CD4-positive, alpha-beta T cell treated with Interleukin-6 at 100 ng/mL for 8 hours (primary cell): Measurements from ENCODE around the gene MAP3K6.

Experiments used
- DNase-seq: peaks from one replicate; pipeline ENCODE4 v3.0.0-alpha.2; 2020; ENCODE audit warnings: mixed read lengths, low spot score

MAP3K6 gene

DNA sequence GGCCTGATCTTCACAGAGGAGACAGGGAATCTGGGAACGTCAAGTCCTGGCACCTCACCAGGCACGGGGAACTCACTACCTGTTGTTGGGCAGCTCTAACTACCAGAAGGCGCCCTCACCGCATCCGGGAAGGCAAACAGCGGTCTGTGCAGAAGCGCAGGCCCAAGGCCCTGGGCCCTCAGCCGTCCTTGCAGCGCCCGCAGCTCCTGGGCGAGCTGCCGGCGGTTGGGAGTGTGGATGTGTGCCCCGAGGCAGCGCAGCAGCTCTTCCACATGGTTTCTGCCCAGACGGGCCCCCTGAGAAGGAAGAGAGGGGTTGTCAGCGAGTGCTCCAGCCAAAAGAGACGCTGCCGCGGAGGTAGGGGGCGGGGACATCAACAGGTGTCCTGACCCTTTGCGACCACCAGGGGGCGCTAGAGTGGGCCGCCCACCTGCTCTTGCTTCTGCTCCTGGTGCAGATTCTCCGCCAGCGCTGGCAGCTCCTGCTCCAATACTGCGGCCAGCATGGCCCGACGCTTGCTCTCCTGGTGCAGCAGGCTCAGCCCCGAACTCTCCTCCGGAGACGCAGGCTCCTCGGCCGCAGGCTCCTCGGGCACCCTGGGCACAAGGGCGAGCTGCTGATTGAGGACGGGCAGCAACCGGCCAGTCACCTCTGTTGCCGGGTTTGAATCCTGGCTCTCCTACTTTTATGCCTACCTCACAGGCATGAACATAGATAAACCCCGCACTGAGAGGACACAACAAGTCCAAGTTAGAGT lies 9.3 kb downstream of the MAP3K6 start:
- DNase-seq, result peak; percentile 83

- DNase-seq, result peak; percentile 54
These were observed 10.0 kb downstream of the MAP3K6 start for GRCh38 chr1:27356619-27357280.

DNA sequence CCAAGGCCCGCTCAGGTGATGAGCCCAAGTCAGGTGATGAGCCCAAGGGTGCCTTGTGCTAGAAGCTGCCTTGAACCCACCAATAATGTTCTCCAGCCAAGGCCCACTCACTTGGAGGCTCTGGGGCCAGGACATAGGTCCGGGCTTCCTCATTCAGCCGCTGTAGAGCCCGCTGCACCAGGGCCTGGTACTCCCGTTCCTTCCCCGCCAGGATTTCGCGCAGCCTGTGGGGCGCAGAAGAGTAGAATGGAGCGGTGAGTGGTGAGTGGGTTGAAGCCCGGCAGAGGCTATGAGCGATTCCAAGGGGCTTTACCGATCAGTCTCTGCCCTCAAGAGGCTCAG lies 10.5 kb downstream of the MAP3K6 start:
- DNase-seq, result no peak

DNA sequence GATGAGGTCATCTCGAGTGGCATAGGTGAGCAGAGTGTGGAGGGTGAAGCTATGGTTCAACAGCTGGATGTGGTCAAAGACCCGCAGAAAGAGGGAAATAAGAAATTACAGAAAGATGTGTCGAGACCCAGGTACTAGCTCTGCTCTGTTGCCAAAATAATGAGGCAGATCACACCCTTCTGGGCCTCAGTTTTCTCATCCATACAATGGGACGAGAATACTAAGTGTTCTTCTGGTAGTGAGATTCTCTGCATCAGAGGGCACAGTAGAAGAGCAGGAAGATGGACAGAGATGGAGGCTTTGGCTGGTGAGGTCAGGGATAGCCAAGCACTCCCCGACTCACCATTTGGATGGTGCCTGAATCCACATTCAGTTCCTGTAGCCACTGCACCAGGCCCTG lies 11.1 kb downstream of the MAP3K6 start:
- DNase-seq, result no peak

DNA sequence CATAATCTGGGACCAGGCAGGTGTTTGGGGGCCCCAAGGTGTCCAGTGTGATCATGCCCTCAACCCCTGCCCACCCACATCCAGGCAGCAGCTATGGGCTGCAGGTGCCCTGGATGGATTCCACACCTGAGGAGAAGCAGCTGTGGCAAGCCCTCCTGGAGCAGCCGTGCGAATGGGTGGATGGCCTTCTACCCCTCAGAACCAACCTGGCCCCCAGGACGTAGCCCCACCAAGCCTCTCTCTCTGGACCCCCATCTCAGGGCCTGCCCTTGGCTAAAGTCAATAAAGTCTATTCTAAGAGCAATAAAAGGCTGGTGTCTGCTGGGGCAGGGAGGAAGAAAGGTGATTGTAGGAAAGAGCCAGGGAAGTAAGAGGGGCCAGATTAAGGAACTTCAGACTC lies 13.1 kb downstream of the MAP3K6 start:
- DNase-seq, result no peak

DNA sequence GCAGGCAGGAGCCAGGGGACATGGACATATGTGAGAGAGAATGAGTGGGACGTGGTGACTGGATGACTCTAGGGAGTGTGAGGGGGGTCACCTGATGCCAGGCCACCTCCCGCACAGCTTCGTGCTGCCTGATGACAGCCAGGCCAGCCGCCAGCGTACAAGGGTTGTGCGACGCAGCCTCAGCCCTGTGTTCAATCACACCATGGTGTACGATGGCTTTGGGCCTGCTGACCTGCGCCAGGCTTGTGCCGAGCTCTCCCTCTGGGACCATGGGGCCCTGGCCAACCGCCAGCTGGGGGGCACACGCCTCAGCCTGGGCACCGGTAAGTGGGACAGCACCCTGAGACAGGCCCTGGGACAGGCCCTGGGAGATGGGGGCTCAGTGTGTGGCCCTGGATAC lies 13.6 kb downstream of the MAP3K6 start:
- no peak for DNase-seq

GRCh38 chr1:27351541-27352107 lies 15.1 kb downstream of the MAP3K6 start:
- no peak for DNase-seq

- no peak for DNase-seq
These were observed 15.9 kb downstream of the MAP3K6 start for GRCh38 chr1:27350663-27351540.

GRCh38 chr1:27349784-27350662 lies 16.7 kb downstream of the MAP3K6 start:
- DNase-seq, result no peak

DNA sequence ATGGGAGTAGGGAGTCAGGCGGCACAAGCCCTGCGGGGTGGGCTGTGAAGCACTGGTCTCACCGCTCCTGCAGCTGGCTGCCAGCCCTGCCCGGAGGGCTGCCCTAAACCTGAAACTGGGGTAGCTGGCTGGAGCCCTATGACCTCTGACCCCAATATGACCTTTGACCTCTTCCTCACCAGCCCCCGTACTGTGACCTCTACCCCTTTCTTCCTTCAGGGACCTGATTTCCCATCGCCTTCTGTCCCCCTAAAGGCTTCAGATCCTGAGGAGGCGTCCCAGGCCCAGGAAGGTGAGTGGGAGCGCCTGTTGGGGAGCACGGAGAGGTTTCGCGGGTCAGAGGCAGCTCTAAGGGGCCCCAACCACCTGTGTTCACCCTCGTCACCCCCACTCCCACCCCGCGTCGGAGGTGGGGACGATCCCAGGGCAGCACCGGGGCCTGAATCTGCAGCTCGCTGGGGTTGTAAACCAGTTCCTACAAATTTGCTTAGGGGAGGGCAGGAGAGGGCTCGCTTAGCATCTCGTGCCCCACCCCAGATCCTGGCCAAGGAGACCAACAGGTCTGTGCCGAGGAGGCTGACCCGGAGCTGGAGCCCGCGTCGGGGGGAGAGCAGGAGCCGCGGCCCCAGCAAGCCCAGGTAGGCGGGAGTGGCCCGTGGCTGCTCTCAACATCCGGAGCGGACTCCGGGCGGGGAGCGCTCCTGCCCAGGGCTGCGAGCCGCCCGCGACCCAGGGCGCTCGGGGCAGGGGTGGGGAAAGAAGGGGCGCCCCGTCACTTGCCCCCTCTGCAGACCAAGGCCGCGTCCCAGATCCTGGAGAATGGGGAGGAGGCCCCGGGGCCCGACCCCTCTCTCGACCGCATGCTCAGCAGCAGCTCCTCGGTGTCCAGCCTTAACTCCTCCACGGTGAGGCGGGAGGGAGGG lies 17.6 kb downstream of the MAP3K6 start:
- no peak for DNase-seq

DNA sequence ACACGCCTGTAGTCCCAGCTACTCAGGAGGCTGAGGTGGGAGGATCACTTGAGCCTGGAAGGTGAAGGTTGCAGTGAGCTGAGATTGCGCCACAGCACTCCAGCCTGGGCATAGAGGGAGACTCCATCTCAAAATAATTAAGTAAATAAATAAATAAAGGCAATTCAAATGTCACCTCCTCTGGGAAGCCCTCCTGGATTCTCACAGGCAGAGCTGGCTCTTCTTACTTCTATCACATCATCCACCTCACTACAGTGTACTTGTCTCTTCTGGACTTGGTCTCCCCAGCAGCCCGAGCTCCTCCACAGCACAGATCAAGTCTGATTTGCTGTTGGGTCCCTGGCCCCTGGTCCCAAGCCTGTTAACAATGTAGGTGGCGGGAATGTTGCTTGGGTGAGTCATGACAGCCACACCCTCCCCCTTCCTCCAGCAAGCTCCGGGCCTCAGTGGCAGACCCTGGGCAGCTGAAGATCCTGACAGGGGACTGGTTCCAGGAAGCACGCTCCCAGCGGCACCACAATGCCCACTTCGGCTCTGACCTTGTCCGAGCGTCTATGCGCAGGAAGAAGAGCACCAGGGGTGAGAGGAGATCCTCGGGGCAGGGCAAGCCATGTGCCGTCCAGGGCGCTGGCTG lies 19.7 kb downstream of the MAP3K6 start:
- DNase-seq, result no peak

DNA sequence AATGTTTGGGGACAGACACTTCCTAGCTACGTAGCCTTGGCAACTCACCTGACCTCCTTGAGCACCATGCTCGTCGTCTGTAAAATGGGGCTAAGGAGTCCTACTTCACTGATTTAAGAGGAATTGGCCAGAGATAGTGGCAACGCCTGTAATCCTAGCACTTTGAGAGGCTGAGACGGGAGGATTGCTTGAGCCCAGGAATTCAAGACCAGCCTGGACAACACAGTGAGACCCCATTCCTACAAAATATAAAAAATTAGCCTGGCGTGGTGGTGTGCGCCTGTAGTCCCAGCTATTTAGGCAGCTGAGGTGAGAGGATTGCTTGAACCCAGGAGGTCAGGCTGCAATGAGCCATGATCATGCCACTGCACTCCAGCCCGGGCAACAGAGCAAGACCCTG lies 20.4 kb downstream of the MAP3K6 start:
- DNase-seq, result no peak

GRCh38 chr1:27345272-27345671 lies 21.5 kb downstream of the MAP3K6 start:
- DNase-seq, result no peak

DNA sequence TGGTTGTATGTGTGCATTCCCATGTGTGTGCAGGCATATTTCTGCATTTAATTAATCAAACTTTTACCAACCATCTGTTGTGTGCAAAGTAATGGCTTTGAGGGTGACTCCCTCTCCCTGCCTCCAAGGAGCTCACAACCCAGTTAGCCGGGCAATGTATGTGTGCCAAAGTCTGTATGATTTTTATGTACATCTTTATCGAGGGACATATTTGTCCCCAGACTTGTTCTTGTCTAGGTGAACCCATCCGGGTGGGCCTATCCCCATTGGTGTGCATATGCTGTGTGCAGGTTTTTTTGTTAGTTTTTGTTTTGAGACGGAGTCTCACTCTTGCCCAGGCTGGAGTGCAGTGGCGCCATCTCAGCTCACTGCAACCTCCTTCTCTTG lies 23.1 kb downstream of the MAP3K6 start:
- DNase-seq, result no peak

DNA sequence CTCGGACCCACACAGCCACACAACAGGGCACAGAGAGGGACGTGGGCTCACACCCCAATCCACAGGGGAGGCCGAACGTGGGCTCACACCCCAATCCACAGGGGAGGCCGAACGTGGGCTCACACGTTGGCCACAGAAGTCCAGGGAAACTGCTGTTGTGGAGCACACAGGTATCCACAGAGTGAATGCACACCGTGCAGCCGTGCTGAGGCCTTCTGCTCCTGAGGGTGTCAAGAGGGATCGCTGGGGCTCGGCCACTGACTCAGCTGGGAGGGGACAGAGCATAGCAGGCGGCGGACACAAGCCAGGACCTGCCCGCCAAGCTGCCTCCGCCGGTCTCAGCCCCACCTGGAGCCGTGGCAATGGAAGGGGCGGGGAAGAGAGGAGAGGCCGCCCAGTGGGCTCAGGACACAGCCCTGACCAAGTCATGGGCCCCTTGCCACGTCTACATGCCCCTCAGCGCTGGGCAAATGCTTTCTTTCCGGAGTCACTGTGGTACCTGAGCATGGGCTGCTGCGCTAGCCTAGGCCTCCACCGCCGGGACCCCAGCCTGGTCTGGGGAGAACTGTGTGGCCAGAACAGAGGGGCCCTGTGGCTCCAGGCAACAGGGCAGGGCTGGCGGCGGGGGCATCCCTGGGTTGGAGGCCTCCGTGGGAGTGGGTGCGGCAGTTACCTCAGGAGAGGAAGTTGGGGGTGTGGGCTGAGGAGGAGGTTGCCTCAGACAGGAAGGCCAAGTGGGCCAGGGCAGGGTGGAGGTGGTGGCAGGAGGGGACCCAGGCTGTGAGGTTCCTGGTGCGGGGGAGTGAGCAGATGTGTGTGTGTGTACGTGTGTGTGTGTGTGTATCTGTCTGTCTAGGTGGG lies 23.8 kb downstream of the MAP3K6 start:
- DNase-seq, result peak; percentile 89

DNA sequence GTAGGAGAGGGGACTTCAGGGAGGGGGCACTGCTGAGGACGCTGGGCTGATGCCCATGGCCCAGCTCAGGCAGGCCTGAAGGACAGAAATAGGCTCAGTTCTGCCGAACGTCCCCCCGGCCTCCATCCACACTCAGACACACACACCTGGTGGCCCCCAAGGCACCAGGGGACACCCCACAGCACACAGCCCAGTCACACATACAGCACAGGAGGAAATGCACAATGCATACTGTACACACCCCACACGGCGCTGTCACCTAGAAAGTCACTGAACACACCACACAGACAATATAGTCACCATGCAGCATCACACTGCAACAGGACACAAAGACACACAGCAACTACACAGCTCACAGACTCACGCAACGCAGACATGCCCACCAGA lies 24.4 kb downstream of the MAP3K6 start:
- DNase-seq, result peak; percentile 51

- peak; percentile 63 for DNase-seq
These were observed 25.1 kb downstream of the MAP3K6 start, which contains the start of gene SYTL1 for GRCh38 chr1:27341525-27342252. SYTL1 (plus strand) TSS chr1:27342022; CDS start chr1:27345335, 3,313 bp downstream.

- DNase-seq, result no peak
These were observed 27.5 kb downstream of the MAP3K6 start for GRCh38 chr1:27339213-27339612.
